NT2/D1 (cell line): ENCODE data around the gene STXBP5L.

Experiments
- SUZ12 ChIP-seq: IDR thresholded peaks from 2 replicates; pipeline ENCODE4 v1.6.1; 2011; ENCODE audit not compliant: insufficient read length, insufficient read depth; ENCODE audit errors: extremely low read depth
- YY1 ChIP-seq: IDR thresholded peaks from 2 replicates; pipeline ENCODE4 v1.6.1; 2011; ENCODE audit not compliant: insufficient read length, insufficient read depth
- ZNF274 ChIP-seq: IDR thresholded peaks from 2 replicates; pipeline ENCODE4 v1.6.1; 2011; ENCODE audit warnings: mild to moderate bottlenecking, low read depth, low read length

GRCh38 chr3:121232309-121233225 is 324.6 kb downstream of the STXBP5L start:
- TF ChIP-seq YY1 (no peak), ZNF274 (no peak), SUZ12 (no peak)
